ENCODE results near the gene OR51G2.
"Not testable (repeated sequence)": the region's sequence is repeated elsewhere in the genome, so short reads cannot be mapped to it uniquely, and the experiment has no call there.

The OR51G2 gene, protein sequence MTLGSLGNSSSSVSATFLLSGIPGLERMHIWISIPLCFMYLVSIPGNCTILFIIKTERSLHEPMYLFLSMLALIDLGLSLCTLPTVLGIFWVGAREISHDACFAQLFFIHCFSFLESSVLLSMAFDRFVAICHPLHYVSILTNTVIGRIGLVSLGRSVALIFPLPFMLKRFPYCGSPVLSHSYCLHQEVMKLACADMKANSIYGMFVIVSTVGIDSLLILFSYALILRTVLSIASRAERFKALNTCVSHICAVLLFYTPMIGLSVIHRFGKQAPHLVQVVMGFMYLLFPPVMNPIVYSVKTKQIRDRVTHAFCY

DNA sequence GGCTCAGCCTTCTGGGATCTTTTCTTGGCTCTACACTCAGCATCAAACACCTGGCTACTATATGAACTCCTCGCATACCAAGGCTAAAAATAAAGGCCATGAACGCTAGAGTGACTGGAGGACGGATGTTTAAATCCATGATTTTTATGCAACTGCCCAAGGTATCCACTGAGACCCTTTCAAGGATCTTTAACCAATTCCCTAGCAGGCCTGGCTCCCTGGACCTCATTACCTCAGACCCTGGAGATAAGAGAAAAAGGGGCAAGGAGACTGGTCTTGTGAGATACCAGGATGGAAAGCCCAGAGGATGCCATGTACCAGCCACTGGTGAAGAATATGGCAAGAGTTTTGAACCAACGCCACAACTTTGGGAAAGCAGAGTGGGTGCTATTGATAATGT lies at the start of gene OR51G2:
Gene OR51G2, minus strand, starts transcription at position 101 of the 400 bp plus-strand sequence. CDS start 3,687 bp downstream, outside the sequence.
- no peak within 1 kb of the TSS for H3K4me3 ChIP-seq
- H3K27ac ChIP-seq = no peak within 1 kb of the TSS

DNA sequence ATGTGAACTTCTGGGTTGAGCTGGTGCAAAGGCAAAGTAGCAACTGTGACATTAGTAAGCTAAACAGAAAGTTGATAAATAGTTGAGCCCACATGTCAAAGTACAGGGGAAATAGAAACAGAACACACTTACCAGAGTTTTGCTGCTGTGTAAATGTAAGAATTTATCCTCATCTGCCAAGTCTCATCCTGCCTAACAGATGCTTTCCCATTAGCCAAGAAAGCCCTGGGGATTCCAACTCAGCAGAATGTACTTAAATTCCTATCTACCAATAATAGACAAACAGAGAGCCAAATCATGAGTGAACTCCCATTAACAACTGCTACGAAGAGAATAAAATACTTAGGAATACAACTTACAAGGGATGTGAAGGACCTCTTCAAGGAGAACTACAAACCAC lies 43.7 kb upstream of the OR51G2 start:
- no peak overlapping the region for H3K4me3 ChIP-seq
- no peak overlapping the region for H3K27ac ChIP-seq

DNA sequence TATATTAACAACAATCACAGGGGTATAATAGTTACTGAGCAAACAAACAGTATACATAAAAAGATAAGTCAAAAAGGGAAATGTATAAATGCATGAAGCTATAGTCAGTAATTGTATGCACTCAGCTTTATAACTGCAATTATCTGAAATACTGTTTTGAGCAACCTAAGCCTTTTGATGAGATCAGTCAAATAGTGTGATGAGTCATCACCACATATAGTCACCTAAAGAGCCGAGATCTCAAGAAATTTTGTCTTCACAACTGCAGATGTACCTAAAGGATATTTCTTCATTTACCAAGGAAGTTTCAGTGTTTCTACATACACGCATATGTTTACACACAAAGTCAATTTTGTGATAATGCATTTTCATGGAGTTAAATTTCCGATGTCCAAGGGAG lies 41.7 kb upstream of the OR51G2 start:
- no peak overlapping the region for H3K4me3 ChIP-seq
- H3K27ac ChIP-seq = no peak overlapping the region

DNA sequence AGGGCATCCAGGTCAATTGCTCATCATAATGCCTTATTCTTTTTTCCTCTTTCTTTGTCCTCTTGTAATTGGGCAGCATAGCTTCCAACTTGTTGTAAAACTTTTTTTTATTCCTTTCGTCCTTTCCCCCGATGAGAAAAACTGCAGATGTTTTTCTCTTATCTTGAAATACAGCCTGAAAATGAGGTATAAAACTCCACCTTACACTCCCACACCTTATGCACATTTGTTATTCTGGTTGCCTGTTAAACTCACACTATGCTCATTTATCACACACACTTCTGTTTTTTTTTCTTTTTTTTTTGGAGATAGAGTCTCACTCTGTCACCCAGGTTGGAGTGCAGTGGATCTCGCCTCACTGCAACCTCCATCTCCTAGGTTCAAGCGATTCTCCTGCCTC lies 38.2 kb upstream of the OR51G2 start:
- Histone ChIP-seq H3K27ac (no peak overlapping the region), H3K4me3 (no peak overlapping the region)

DNA sequence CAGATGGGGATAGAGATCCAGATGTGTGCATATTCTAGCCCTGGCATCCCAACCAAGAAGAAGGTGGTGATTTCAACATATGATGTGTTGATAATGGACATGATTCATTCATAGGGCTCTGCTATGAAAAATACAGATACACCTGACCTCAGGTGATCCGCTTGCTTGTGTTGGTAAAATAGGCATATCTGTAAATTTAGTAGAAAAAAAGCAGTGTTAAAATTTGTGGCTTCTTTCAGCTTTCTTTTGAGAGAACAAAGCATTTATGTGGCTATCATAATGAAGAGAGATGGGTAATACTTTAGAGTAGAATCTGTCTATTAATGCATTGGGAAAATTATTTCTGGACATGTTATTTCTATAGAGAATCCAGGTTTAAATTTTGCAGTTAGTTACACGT lies 36.5 kb upstream of the OR51G2 start, which contains the start of gene OR51A2:
Gene OR51A2, minus strand, starts transcription at position 101 of the 400 bp plus-strand sequence. Its CDS starts 0 bp downstream, at position 101.
- not testable (repeated sequence) for H3K27ac ChIP-seq, H3K4me3 ChIP-seq

DNA sequence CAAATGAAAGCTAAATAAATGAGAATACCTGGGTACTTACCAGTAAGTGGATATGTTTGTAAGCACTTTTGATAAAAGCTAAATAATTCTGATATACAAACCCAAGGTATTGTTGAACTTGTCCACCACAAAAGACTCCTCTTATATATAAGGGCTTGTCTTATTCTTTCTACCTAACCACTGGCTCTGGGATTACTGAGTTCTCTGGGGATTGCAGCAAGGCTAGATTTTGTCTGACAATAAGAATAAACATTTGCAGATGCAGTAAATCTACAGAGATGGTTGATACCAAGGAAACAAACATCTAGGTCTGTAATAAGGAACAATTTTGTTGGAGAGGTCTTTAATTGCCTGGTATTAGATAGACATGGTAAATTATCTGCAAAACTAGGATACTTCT lies 28.4 kb upstream of the OR51G2 start, which contains the start of gene OR51A4:
Gene OR51A4, minus strand, starts transcription at position 101 of the 400 bp plus-strand sequence. CDS start 505 bp downstream, outside the sequence.
- no peak within 1 kb of the TSS for H3K27ac ChIP-seq
- H3K4me3 ChIP-seq = no peak within 1 kb of the TSS

DNA sequence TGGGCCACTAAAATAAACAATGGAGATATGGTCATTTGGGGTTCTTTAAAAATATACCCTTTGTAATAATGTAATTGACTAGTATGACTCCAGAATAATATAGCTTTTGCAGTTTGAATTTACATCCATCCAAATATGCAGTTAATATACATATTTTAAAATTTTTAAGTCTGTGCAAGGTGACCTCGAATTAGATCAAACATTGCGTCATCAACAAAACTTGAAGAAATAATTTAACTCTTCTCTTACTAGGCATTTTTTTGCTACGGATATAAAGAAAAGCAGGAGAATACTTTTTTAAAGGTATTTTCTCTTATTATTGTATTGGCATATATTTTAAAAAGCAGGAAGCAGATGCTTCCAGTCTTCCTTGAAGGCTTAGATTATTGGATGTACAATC lies 17.6 kb upstream of the OR51G2 start:
- Histone ChIP-seq H3K27ac (no peak overlapping the region), H3K4me3 (no peak overlapping the region)

DNA sequence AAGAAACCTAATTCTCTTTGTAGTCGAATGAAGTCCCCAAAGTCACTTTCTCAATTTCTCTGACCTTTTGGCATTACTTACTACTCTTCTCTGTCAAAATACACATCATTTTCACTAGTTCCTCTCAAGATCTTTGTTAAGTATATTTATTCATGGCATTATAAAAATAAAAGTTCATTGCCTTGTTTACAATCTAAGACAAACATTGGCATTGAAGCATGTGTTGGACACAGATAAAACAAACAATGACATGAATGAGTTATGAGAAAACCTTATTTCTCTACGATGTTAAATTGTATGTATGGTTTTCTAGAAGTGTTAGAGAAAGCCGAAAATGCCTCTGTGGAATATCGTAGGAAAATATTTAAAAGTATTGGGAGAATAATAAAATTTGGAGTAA lies 13.6 kb upstream of the OR51G2 start:
- H3K4me3 ChIP-seq = no peak overlapping the region
- H3K27ac ChIP-seq = no peak overlapping the region

DNA sequence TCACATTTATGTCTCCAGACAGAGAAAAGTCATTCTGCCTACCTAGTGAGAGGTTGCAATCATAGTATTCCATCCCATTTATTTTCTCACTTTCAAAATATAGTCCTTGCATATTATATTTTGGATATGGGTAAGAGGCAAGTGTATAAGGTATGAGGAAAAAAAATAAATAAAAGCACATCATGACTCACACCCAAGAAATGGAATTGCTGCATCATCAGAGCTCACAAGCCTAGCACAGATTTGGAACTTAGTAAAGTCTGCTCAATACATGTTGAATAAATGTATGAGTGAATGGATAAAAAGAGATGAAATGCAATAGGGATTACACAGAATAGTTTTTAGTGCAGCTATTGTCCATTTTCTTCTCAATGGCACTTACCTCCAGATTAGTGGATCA lies 7.5 kb upstream of the OR51G2 start:
- Histone ChIP-seq H3K4me3 (no peak overlapping the region), H3K27ac (no peak overlapping the region)

DNA sequence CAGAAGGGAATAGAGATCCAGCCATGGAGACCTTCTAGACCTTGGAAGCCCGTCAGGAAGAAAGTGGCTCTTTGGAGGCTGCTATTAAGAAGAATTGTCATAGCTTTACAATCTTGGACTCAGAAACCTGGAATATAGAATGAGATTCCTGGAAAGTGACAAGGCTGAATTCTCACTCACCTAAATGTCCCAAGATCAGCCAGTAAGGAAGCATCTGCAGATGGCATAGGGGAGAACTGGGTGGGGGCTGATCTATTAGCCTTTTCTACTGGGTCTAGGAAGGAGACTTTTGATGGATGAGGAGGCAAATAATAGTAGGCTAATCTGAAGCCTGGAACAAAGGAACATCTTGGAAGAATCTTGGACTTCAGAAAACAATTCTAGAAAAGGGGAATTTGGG lies 5.1 kb upstream of the OR51G2 start, which contains the start of gene OR51G1:
Gene OR51G1, minus strand, starts transcription at position 101 of the 400 bp plus-strand sequence. Its CDS starts 0 bp downstream, at position 101.
- Histone ChIP-seq H3K4me3 (no peak within 1 kb of the TSS), H3K27ac (no peak within 1 kb of the TSS)

DNA sequence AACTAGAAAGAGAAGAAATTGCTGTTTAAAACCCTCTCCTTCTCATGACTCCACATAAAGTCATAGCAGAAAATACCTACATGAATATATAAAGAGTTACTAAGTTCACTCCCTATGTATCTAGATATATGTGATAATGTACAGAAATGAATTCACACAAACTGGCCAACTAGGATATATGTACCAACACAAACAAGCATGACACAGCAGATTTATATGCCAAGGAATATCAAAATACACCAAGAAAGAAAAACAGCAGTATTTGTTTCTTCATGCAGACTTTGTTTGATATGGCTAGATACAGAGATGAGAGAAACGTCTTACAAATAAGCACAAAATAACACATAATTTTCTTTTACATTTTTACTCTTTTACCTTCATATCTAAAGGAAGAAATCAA lies 3.2 kb upstream of the OR51G2 start:
- Histone ChIP-seq H3K27ac (no peak overlapping the region), H3K4me3 (no peak overlapping the region)

DNA sequence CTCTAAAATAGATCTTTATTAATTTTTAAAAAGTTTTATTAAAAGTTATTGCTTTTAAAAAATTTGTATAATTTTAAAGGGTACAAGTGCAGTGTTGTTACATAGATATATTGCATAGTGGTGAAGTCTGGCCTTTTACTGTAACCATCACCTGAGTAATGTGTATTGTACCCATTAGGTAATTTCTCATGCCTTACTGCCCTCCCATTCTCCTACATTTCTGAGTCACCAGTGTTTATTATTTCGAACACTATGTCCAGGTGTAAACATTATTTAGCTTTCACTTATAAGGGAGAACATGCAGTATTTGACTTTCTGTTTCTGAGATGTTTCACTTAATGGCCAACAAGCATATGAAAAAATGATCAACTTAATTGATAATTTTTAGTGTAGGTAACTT lies 2.6 kb upstream of the OR51G2 start:
- Histone ChIP-seq H3K27ac (no peak overlapping the region), H3K4me3 (no peak overlapping the region)

DNA sequence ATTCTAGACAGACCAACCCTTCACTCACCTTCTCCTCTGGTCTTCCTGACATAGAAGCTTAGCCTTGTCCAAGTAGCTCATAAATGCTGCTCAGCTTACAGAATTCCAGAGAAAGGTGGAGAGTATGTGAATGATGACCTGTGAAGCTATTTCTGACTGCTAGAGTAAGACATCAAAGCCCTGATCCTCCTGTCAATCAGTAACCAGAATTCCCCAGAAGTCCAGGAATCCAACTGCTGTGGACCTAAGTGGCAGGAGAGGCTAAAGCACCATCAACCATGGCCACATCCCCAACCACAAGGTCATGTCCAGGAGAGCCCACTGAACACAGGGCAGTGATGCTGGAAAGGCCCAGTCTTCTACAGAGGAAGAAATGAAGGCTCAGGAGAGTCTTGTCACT lies 2.6 kb downstream of the OR51G2 start:
- Histone ChIP-seq H3K27ac (no peak overlapping the region), H3K4me3 (no peak overlapping the region)

DNA sequence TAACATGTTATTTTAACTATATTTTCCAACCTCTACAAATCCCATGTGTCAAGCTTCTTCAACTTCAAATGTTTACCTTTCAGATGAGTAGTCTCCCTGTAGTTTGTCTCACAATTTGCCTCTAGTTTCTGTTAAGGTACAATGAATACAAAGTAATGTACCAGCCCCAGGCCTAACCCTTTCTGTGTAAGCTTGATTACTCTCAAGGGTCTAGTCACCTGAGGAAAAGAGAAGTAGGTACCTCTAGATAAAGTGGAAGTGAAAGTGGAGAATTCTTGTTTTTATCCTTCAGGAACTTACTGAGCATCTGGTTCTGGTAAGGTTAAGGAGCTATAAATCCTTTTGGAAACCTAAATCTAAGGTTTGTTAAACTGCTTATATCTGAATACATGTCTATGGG lies 15.7 kb downstream of the OR51G2 start, which contains the start of gene OR51A7:
Gene OR51A7, plus strand, starts transcription at position 300 of the 400 bp plus-strand sequence. CDS start 3,587 bp downstream, outside the sequence.
- H3K27ac ChIP-seq = no peak within 1 kb of the TSS

DNA sequence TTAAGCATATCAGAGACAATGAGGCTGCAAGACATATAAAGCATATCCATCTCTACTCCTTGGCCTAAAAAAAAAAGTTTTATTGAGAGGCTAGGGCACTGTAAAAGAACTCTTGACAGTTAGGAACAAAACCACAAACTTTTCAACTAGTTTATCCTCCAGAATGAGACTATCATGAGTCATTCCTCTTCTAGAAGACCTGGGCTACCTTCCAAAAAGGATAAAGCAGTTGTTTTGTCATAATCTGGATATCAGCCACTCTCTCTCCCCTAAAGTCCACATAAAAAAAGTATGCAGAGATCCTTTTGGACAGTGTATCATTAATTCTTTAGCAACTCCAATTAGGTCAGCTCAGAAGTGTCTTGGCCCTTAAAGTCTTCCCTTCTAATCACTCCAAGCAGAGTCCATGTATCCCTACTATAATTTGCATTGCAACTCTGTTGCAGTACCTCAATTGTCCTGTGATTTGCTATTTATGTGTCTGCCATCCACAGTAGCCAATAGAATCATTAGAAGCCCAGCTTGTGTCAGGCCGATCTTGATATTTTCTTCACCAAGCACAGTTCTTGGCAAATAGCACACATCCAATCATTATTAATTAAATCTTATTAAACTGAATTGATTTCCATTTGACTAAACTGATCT lies 27.0 kb downstream of the OR51G2 start:
- Histone ChIP-seq H3K27ac (no peak overlapping the region), H3K4me3 (no peak overlapping the region)

More for the DNA sequence above, 15.7 kb downstream of the OR51G2 start, which contains the start of gene OR51A7:
- H3K4me3 ChIP-seq = no peak within 1 kb of the TSS

DNA sequence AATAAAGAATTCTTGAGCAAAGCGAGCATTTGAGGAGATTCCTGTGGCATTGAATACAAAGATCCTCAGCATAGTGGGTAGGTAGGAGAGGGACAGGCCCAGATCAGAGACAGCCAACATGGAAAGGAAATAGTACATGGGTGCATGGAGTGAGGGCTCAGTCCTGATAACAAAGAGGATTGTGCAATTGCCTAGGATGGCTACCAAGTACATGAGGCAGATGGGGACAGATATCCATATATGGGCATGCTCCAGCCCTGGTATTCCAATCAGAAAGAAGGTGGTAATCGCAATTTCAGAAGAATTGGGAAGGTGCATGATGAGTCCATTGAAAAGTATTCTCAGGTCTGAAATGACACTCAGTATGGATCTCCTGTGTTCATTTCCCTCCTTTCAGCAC lies 28.9 kb downstream of the OR51G2 start:
- H3K27ac ChIP-seq = no peak overlapping the region
- no peak overlapping the region for H3K4me3 ChIP-seq

DNA sequence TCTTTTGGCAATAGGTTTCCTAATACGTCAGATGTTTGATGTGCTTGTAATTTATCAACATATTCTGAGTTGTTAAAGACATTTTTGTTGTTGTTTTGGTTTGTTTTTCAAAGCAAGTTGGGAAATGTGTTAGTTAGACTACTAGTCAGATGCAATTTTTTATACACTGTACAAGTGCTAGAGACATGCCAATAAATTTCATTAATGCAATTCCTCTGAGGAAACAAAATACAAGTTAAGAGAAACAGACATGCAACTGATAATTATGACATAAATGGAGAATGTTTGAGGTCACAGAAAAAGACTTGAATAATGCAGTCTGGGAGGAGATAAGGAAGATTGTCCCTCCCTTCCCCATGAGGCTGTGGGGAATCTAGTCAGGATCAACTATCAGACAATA lies 31.6 kb downstream of the OR51G2 start:
- Histone ChIP-seq H3K27ac (no peak overlapping the region), H3K4me3 (no peak overlapping the region)

DNA sequence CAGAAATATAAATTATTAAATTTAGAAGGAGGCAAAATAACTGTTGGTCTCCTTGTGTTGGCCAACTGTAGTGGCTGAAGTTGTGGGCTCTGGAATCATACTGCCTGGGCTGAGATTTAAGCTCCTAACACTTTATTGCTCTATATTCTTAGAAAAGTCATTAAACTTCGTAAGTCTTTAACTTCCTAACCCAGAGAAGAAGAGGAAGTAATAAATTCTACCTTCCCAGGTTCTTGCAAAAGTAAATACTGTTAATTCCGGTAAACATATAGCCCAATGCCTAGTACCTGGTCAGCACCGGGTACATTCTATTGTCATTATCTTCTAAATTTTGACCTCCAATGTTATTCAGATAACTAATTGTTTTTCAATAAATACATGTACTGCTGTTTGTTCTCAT lies 33.0 kb downstream of the OR51G2 start:
- Histone ChIP-seq H3K27ac (no peak overlapping the region), H3K4me3 (no peak overlapping the region)

DNA sequence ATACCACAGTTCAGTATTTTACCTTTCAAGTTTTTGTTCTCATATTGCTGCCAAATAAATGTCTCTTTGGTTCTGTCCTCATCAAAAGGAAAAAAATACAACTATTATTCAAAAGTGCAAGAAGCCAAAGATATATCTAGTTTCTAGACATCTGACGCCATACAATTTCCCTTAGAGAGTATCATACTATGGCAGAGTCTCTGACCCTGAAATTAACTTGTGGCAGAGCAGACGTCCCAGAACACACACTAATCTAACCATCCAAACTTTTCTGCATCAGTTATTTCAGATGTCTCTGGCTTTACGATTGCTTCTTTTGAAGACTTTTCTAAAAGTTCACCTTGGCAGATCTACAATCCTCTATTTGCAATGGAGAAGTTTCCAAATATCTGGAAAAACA lies 34.8 kb downstream of the OR51G2 start:
- no peak overlapping the region for H3K27ac ChIP-seq
- no peak overlapping the region for H3K4me3 ChIP-seq

DNA sequence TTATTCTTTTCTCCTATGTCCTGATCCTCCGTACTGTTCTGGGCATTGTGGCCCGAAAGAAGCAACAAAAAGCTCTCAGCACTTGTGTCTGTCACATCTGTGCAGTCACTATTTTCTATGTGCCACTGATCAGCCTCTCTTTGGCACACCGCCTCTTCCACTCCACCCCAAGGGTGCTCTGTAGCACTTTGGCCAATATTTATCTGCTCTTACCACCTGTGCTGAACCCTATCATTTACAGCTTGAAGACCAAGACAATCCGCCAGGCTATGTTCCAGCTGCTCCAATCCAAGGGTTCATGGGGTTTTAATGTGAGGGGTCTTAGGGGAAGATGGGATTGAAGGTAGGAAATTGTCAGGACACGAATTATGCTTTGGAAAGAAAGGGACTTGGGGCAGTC lies 36.6 kb downstream of the OR51G2 start:
- no peak overlapping the region for H3K27ac ChIP-seq
- no peak overlapping the region for H3K4me3 ChIP-seq

DNA sequence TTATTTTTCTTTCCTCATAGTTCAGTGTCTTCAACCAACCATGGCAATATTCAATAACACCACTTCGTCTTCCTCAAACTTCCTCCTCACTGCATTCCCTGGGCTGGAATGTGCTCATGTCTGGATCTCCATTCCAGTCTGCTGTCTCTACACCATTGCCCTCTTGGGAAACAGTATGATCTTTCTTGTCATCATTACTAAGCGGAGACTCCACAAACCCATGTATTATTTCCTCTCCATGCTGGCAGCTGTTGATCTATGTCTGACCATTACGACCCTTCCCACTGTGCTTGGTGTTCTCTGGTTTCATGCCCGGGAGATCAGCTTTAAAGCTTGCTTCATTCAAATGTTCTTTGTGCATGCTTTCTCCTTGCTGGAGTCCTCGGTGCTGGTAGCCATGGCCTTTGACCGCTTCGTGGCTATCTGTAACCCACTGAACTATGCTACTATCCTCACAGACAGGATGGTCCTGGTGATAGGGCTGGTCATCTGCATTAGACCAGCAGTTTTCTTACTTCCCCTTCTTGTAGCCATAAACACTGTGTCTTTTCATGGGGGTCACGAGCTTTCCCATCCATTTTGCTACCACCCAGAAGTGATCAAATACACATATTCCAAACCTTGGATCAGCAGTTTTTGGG lies 37.2 kb downstream of the OR51G2 start, which contains the start of gene OR51T1:
Gene OR51T1, plus strand, starts transcription at position 41 of the 641 bp plus-strand sequence. Its CDS starts 0 bp downstream, at position 41.
- no peak within 1 kb of the TSS for H3K4me3 ChIP-seq
- H3K27ac ChIP-seq = no peak within 1 kb of the TSS

Measured in skin epidermis (tissue), 12 donors.